Choroid plexus epithelial cell (primary cell): ENCODE results near the gene NOXA1.

Experiments used
- DNase-seq: peaks from one replicate; pipeline ENCODE4 v3.0.0-alpha.2; 2010; ENCODE audit warnings: low read depth
- H3K4me3 ChIP-seq: 2 replicates; pipeline ENCODE4 v1.5.1; 2011; ENCODE audit warnings: low read depth, mild to moderate bottlenecking, control low read depth, low read length, moderate library complexity
- TF ChIP-seq, protein P1 (sequence below): conservative IDR thresholded peaks from 2 replicates; pipeline ENCODE4 v1.5.1; 2011; ENCODE audit warnings: low read depth, mild to moderate bottlenecking, control low read depth, inconsistent platforms, low read length, moderate library complexity

NOXA1 gene

GRCh38 chr9:137389428-137389746, 33.8 kb upstream of the NOXA1 start:
- TF ChIP-seq, protein P1, sequence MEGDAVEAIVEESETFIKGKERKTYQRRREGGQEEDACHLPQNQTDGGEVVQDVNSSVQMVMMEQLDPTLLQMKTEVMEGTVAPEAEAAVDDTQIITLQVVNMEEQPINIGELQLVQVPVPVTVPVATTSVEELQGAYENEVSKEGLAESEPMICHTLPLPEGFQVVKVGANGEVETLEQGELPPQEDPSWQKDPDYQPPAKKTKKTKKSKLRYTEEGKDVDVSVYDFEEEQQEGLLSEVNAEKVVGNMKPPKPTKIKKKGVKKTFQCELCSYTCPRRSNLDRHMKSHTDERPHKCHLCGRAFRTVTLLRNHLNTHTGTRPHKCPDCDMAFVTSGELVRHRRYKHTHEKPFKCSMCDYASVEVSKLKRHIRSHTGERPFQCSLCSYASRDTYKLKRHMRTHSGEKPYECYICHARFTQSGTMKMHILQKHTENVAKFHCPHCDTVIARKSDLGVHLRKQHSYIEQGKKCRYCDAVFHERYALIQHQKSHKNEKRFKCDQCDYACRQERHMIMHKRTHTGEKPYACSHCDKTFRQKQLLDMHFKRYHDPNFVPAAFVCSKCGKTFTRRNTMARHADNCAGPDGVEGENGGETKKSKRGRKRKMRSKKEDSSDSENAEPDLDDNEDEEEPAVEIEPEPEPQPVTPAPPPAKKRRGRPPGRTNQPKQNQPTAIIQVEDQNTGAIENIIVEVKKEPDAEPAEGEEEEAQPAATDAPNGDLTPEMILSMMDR, result no peak
- DNase-seq, result no peak
- H3K4me3 ChIP-seq, result no peak overlapping the region

- DNase-seq, result no peak
- H3K4me3 ChIP-seq, result no peak overlapping the region
- TF ChIP-seq, protein P1, result no peak
Measured at GRCh38 chr9:137390553-137391410, 32.4 kb upstream of the NOXA1 start.

DNA sequence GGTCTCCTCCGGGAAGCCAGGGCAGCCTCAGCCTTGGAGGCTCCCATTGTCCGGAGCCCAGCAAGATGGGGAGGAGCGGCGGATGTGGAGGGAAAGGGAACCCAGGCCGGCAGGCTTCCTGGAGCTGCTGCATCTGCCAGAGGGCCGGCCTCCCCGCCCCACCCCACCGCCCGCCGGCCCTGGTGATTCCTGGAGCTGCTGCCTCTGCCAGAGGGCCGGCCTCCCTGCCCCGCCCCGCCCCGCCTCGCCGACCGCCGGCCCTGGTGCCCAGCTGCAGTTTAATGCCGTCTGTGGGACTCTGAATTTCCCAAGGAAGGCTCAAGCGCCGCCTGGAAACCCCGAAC, 31.8 kb upstream of the NOXA1 start:
- no peak overlapping the region for H3K4me3 ChIP-seq
- TF ChIP-seq, protein P1, result no peak
- DNase-seq, result no peak

DNA sequence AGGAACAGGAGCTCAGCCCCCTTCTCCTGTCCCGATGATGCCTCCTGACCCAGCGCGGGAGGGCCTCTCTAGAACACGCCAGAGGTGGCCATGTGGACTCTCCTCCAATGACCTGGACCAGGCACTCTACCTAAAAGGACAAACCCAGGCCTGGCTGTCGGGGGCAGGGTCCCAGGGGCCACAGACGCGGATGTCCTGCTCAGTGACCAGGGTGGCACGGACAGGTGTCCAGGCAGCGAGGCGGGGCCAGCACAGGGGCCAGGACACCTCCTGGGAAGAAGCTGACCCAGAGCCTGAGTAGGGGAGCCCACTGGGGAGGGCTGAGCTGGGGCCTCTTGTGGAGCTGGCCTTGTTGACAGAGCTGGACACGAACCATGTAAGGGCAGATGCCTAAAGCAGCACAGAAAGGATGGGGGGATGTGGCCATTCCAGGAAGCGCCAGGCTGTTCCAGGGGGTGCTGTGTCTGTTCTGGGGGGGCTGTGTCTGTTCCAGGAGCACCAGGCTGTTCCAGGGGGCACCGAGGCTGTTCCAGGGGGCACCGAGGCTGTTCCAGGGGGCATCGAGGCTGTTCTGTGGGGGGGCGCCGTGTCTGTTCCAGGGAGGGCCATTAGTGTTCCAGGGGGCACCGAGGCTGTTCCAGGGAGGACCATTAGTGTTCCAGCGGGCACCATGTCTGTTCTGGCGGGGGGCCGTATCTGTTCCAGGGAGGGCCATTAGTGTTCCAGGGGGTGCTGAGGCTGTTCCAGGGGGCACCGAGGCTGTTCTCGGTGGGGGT, 30.8 kb upstream of the NOXA1 start:
- no peak for DNase-seq
- H3K4me3 ChIP-seq, result no peak overlapping the region
- TF ChIP-seq, protein P1, result no peak

- no peak for DNase-seq
- TF ChIP-seq, protein P1, result no peak
- H3K4me3 ChIP-seq, result no peak overlapping the region
Measured at GRCh38 chr9:137393176-137394150, 29.7 kb upstream of the NOXA1 start.

DNA sequence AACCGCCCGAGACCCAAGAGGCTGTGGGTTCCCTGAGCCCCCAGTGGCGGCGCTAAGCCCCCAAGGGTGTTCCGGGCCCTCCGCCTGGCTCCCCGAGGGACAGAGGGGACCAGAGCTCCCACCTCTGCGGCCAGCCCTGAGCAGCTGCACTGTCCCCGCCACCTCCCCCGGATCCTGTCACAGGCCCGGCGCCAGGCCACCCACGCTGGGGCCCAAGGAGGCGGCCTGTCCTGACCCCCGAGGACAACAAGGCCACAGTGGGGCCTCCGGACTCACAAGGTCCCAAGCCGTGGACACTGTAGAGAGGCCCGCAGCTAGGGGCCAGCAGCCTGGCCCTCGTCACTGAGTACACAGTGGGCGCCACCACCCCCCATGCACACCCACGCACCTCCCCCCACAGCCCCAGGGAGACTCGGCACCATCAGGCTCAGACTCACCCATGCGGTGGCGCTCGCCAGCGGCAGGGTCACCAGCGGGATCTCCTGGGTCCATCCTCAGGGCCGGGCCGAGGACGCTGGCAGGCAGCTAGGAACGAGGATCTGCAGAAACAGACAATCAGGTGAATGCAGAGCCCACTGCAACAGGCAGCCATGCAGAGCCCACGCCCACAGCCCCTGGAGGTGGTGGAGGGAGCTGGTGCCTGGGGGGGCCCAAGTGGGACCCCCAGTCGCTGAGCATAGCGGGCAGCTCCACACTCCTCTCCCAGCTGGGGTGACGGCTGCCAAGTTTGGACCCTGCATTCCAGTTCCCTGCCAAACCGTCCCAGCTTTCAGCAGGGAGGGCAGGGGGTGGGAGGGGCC, 28.1 kb upstream of the NOXA1 start:
- no peak for DNase-seq
- TF ChIP-seq, protein P1, result no peak
- no peak overlapping the region for H3K4me3 ChIP-seq
